ENCODE measurements around the gene PRPF31. TPM values are rescaled to one million over a fixed set of nuclear protein-coding genes. Genes with fewer than 3 reads are reported as not detected.

Gene PRPF31
- total and polyA plus RNA-seq, 2 of the 4 experiments (the other 2 are of a cell fraction): 65.4 to 66.1 TPM

- Histone ChIP-seq H4K8ac (ENCODE audit: low read depth in 2 of 2, low read length in 2 of 2) (peak within 1 kb of the TSS in 1 of 2 experiments; percentile 54; a peak in 1 of 4 replicates), H3K36me3 (ENCODE audit: control insufficient read depth, insufficient read depth, low read length) (peaks cover 14% of the 10 kb centered on the region), H2AFZ (replicated peaks; ENCODE audit: low read length, poor library complexity) (peak within 1 kb of the TSS; percentile 90), H3K4me3 (ENCODE audit: insufficient read depth, low read depth, low read length) (peak within 1 kb of the TSS; percentile 51), H2BK20ac (ENCODE audit: low read depth, low read length) (no peak within 1 kb of the TSS), H3K14ac (replicated peaks; ENCODE audit: low read depth, low read length) (peak within 1 kb of the TSS; percentile 21), H2BK15ac (ENCODE audit: low read depth, low read length) (no peak within 1 kb of the TSS), H4K20me1 (ENCODE audit: insufficient read depth, low read length) (peaks cover 48% of the 10 kb centered on the region), H3K23ac (ENCODE audit: low read depth, low read length) (peak within 1 kb of the TSS; percentile 45), H4K91ac (ENCODE audit: insufficient read depth, low read depth, low read length) (peak within 1 kb of the TSS; percentile 55; the same call in 1 of the 2 replicates), H2AK5ac (ENCODE audit: low read depth, low read length) (peak within 1 kb of the TSS; percentile 78), H3K9me3 (ENCODE audit: control insufficient read depth, insufficient read depth, low read length) (no peaks in the 10 kb centered on the region), H3K27me3 (ENCODE audit: control insufficient read depth, insufficient read depth, low read length) (no peaks in the 10 kb centered on the region), H4K5ac (ENCODE audit: low read depth, low read length) (no peak within 1 kb of the TSS), H3K4me2 (ENCODE audit: low read depth, low read length) (peak within 1 kb of the TSS; percentile 80), H3K18ac (ENCODE audit: low read depth, low read length) (no peak within 1 kb of the TSS), H3K4me1 (ENCODE audit: control insufficient read depth, insufficient read depth, low read length) (peaks cover 10% of the 10 kb centered on the region), H2BK120ac (ENCODE audit: low read depth, low read length) (no peak within 1 kb of the TSS), H3K27ac (ENCODE audit: insufficient read depth, low read length) (peak within 1 kb of the TSS; percentile 71), H2AK9ac (replicated peaks; ENCODE audit: low read depth, low read length, poor library complexity) (peak within 1 kb of the TSS; percentile 98), H3K9me1 (ENCODE audit: insufficient read depth, low read length) (peaks cover 16% of the 10 kb centered on the region), H2BK5ac (ENCODE audit: low read depth, low read length, poor library complexity, severe bottlenecking) (peak within 1 kb of the TSS; percentile 67), H3K79me1 (ENCODE audit: low read depth in 1 of 2, low read length in 2 of 2) (peaks cover 4 to 45% of the 10 kb centered on the region in 2 experiments), H3K56ac (ENCODE audit: extremely low read depth, insufficient read depth, low read length) (no peak within 1 kb of the TSS; the same call in 1 of the 2 replicates), H3K4ac (ENCODE audit: low read depth, low read length) (peak within 1 kb of the TSS; percentile 61), H3K9ac (ENCODE audit: low read depth, low read length) (peak within 1 kb of the TSS; percentile 68)
- in situ Hi-C loops (cut with MboI; ENCODE audit: low sequenced_read_pairs): loop anchor here (25.0 kb wide), 1 partner anchor 1524 kb away; the partner anchor contains the start of gene U2AF2
- no peak for DNase-seq
- dilution Hi-C loops (cut with HindIII; ENCODE audit: low sequenced_read_pairs, unreplicated experiment): no loop called here
- CTCF ChIA-PET: interaction anchor here (1.1 kb wide), 1 partner anchor 72 kb away, joined by 3 read pairs; no protein-coding TSS in a partner anchor
- BruUV-seq (replicated peaks): no TSS peak
- POLR2A ChIA-PET (ENCODE audit: unreplicated experiment): interaction anchor here (0.7 to 1.8 kb wide), 3 partner anchors 21 to 63 kb away, joined by 3 to 5 read pairs (median 5); partner anchors contain the start of genes LENG1, PRPF31, RPS9 and TFPT
- no peak for ATAC-seq (ENCODE audit: low read depth)
- 0% methylated on average over 5 of the region's 103 CpGs; no CpG with 5 or more reads in 1 of the 2 experiments for WGBS, 2 experiments (ENCODE audit: extremely low coverage in 2 of 2, insufficient read length in 1 of 2)
- intact Hi-C loops (cut with micrococcal nuclease): loop anchor here (1.0 to 2.0 kb wide), 3 partner anchors 21 to 269 kb away; partner anchors contain the start of genes LENG1, PRPF31 and TFPT
- TF ChIP-seq MAZ (IDR thresholded peaks at IDR 0.05; ENCODE audit: borderline replicate concordance, low read depth, low read length) (peak; percentile 43; the same call in 1 of the 2 replicates), SMC3 (IDR thresholded peaks at IDR 0.05; ENCODE audit: low read depth, low read length) (no peak), RAD21 (IDR thresholded peaks at IDR 0.05; ENCODE audit: low read length) (no peak), CEBPB (IDR thresholded peaks at IDR 0.05; ENCODE audit: low read depth, low read length) (no peak), CTCF (conservative IDR thresholded peaks at IDR 0.05; ENCODE audit: low read depth, low read length) (0 out of 2 replicates have a peak, but pooled peaks have one; percentile 13), ELK1 (IDR thresholded peaks at IDR 0.05; ENCODE audit: borderline replicate concordance, low read depth, low read length) (no peak), MXI1 (IDR thresholded peaks at IDR 0.05; ENCODE audit: borderline replicate concordance, low read depth, low read length) (no peak), RFX5 (IDR thresholded peaks at IDR 0.05; ENCODE audit: low read depth, low read length) (no peak), CHD1 (IDR thresholded peaks at IDR 0.05; ENCODE audit: low read depth, low read length) (no peak), MAFK (IDR thresholded peaks at IDR 0.05; ENCODE audit: low read depth, low read length) (no peak), FOS (IDR thresholded peaks at IDR 0.05; ENCODE audit: low read depth, low read length) (no peak)
- TF ChIP-seq, protein P1, sequence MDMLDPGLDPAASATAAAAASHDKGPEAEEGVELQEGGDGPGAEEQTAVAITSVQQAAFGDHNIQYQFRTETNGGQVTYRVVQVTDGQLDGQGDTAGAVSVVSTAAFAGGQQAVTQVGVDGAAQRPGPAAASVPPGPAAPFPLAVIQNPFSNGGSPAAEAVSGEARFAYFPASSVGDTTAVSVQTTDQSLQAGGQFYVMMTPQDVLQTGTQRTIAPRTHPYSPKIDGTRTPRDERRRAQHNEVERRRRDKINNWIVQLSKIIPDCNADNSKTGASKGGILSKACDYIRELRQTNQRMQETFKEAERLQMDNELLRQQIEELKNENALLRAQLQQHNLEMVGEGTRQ (IDR thresholded peaks at IDR 0.05; ENCODE audit: low read depth, low read length): no peak
Measured at GRCh38 chr19:54137699-54138488, 22.3 kb downstream of the PRPF31 start, which contains the start of gene CNOT3. Gene CNOT3, plus strand, starts transcription at chr19:54137762. Its CDS starts 5,217 bp downstream, at chr19:54142979.
